HG02970 (cell line): Measurements from ENCODE around the gene KIAA0513.
"Not testable (repeated sequence)": the region's sequence is repeated elsewhere in the genome, so short reads cannot be mapped to it uniquely, and the experiment has no call there.

ENCODE experiments used
- ATAC-seq: cut with Tn5 transposase; IDR thresholded peaks from one replicate; pipeline ENCODE4 v1.9.1; 2021; ENCODE audit warnings: mild to moderate bottlenecking, moderate library complexity, moderate number of reproducible peaks; ENCODE audit not compliant: unreplicated experiment, low FRiP score

Gene KIAA0513

GRCh38 chr16:85047867-85048455, 20.4 kb downstream of the KIAA0513 start:
- ATAC-seq = no peak

- no peak for ATAC-seq
Observed at GRCh38 chr16:85048921-85049562, 21.4 kb downstream of the KIAA0513 start.

- no peak for ATAC-seq
Observed at GRCh38 chr16:85049706-85050305, 22.2 kb downstream of the KIAA0513 start.

- ATAC-seq = no peak
Observed at GRCh38 chr16:85051067-85051581, 23.5 kb downstream of the KIAA0513 start.

GRCh38 chr16:85051683-85052082, 24.1 kb downstream of the KIAA0513 start:
- no peak for ATAC-seq

GRCh38 chr16:85052536-85052935, 24.9 kb downstream of the KIAA0513 start:
- ATAC-seq = no peak

GRCh38 chr16:85054321-85054720, 26.7 kb downstream of the KIAA0513 start:
- not testable (repeated sequence) for ATAC-seq

- peak; percentile 6 for ATAC-seq
Observed at GRCh38 chr16:85054948-85055492, 27.4 kb downstream of the KIAA0513 start.

- peak; percentile 56 for ATAC-seq
Observed at GRCh38 chr16:85055493-85056210, 28.1 kb downstream of the KIAA0513 start.

GRCh38 chr16:85056211-85056748, 28.7 kb downstream of the KIAA0513 start:
- no peak for ATAC-seq

GRCh38 chr16:85057212-85057889, 29.8 kb downstream of the KIAA0513 start:
- ATAC-seq = no peak

GRCh38 chr16:85057948-85058347, 30.4 kb downstream of the KIAA0513 start:
- ATAC-seq = no peak

- ATAC-seq = no peak
Observed at GRCh38 chr16:85058909-85059308, 31.3 kb downstream of the KIAA0513 start.

GRCh38 chr16:85061566-85061965, 34.0 kb downstream of the KIAA0513 start:
- no peak for ATAC-seq

GRCh38 chr16:85062323-85062722, 34.7 kb downstream of the KIAA0513 start:
- no peak for ATAC-seq

- no peak for ATAC-seq
Observed at GRCh38 chr16:85062845-85063244, 35.2 kb downstream of the KIAA0513 start.

- no peak for ATAC-seq
Observed at GRCh38 chr16:85064186-85064585, 36.6 kb downstream of the KIAA0513 start.

GRCh38 chr16:85065099-85065498, 37.5 kb downstream of the KIAA0513 start:
- no peak for ATAC-seq

- ATAC-seq = no peak
Observed at GRCh38 chr16:85066346-85066885, 38.8 kb downstream of the KIAA0513 start.

GRCh38 chr16:85067024-85067423, 39.4 kb downstream of the KIAA0513 start:
- no peak for ATAC-seq
